ENCODE measurements around the gene DDC. TPM values are rescaled to one million over a fixed set of nuclear protein-coding genes. Genes with fewer than 3 reads are reported as not detected.
"Not testable (repeated sequence)": the region's sequence is repeated elsewhere in the genome, so short reads cannot be mapped to it uniquely, and the experiment has no call there.

The DDC gene
- total and polyA plus RNA-seq, 2 donors (not counting 1 experiment from before 2014, with no cell fraction given): not detected

DNA sequence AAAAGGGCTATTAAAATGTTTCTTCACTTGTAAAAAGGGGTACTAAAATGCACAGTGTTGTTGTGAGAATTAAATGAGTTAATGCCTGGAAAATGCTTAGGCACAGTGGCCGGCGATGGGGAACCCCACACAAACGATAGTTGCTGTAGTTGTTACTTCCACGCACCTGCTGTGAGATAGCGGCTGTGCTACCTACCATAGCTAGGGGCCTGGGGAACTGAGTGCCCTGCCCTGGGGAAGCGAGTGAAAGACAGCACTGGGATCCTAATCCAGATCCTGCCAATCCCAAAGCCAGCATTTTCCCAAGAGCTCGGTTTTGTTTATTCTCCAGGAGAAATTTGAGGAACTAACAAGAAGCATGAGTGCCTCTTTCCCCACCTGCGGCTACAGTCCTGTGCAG lies 27.8 kb downstream of the DDC start:
- ATAC-seq (ENCODE audit: low read depth) (no peak), DNase-seq (no peak)
- no peaks in the 10 kb centered on the region for H3K4me1 ChIP-seq (ENCODE audit: control insufficient read depth in 2 of 2, insufficient read depth in 2 of 2, low read length in 2 of 2)
- H3K36me3 ChIP-seq (replicated peaks in 1 of 2; ENCODE audit: control extremely low read depth in 1 of 2, control insufficient read depth in 1 of 2, extremely low read depth in 1 of 2, insufficient read depth in 2 of 2, low read length in 1 of 2): no peaks in the 10 kb centered on the region
- POLR2A ChIA-PET: no interaction called here
- H3K4me3 ChIP-seq (ENCODE audit: control extremely low read depth in 1 of 5, extremely low read depth in 1 of 5, insufficient read depth in 1 of 5, low read depth in 2 of 5, low read length in 4 of 5): no peak overlapping the region
- Mint-ChIP-seq H3K27ac (no peak overlapping the region), H3K4me1 (no peaks in the 10 kb centered on the region), H3K9me3 (ENCODE audit: insufficient read depth) (no peaks in the 10 kb centered on the region), H3K4me3 (no peak overlapping the region), H3K27me3 (peaks cover 6% of the 10 kb centered on the region)
- no peak overlapping the region for H3K27ac ChIP-seq (ENCODE audit: low read length in 2 of 2)
- no peaks in the 10 kb centered on the region for H3K9me3 ChIP-seq (ENCODE audit: control extremely low read depth in 1 of 3, control insufficient read depth in 2 of 3, insufficient read depth in 1 of 3, low read length in 2 of 3)
- no peak overlapping the region for H3K4me2 ChIP-seq (replicated peaks; ENCODE audit: low read depth, low read length, poor library complexity, severe bottlenecking)
- no peaks in the 10 kb centered on the region for H3K79me2 ChIP-seq (ENCODE audit: control insufficient read depth, insufficient read depth, low read length)
- no peaks in the 10 kb centered on the region for H3K27me3 ChIP-seq (replicated peaks in 1 of 4; ENCODE audit: control extremely low read depth in 1 of 4, control insufficient read depth in 3 of 4, insufficient read depth in 4 of 4, low read length in 3 of 4)
- WGBS (ENCODE audit: insufficient coverage): 90% methylated on average over 8 of the region's 8 CpGs
- H2AFZ ChIP-seq (ENCODE audit: insufficient read depth, low read depth, low read length, poor library complexity, severe bottlenecking): no peak overlapping the region
- intact Hi-C loops (cut with micrococcal nuclease): no loop called here
- no peak for TF ChIP-seq EZH2 (IDR thresholded peaks at IDR 0.05; ENCODE audit: borderline replicate concordance, insufficient read depth, low read depth, low read length, poor library complexity, severe bottlenecking)
- TF ChIP-seq, protein P1, sequence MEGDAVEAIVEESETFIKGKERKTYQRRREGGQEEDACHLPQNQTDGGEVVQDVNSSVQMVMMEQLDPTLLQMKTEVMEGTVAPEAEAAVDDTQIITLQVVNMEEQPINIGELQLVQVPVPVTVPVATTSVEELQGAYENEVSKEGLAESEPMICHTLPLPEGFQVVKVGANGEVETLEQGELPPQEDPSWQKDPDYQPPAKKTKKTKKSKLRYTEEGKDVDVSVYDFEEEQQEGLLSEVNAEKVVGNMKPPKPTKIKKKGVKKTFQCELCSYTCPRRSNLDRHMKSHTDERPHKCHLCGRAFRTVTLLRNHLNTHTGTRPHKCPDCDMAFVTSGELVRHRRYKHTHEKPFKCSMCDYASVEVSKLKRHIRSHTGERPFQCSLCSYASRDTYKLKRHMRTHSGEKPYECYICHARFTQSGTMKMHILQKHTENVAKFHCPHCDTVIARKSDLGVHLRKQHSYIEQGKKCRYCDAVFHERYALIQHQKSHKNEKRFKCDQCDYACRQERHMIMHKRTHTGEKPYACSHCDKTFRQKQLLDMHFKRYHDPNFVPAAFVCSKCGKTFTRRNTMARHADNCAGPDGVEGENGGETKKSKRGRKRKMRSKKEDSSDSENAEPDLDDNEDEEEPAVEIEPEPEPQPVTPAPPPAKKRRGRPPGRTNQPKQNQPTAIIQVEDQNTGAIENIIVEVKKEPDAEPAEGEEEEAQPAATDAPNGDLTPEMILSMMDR (IDR thresholded peaks at IDR 0.05): no peak
- CTCF ChIA-PET: no interaction called here
- H3K9ac ChIP-seq (ENCODE audit: low read length): no peak overlapping the region
- H4K20me1 ChIP-seq (ENCODE audit: control insufficient read depth, insufficient read depth, low read length, poor library complexity, severe bottlenecking): no peaks in the 10 kb centered on the region

DNA sequence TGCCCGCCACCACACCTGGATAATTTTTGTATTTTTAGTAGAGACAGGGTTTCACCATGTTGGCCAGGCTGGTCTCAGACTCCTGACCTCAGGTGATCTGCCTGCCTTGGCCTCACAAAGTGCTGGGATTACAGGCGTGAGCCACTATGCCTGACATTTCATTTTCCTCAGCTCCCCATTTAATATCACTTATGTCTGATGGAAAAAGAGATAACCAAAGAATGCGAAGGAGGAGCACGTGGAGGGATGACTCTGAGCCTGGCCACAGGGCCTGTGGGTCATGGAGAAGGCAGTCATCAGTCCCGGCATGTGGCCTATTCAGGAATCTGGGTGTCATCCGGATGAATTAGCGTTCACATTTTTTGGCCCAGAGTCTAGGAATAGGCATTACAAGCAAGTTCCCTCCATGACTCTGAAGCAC lies 29.9 kb downstream of the DDC start:
- ATAC-seq (ENCODE audit: low read depth); CTCF ChIA-PET; DNase-seq; H3K79me2 ChIP-seq (ENCODE audit: control insufficient read depth, insufficient read depth, low read length); intact Hi-C loops (cut with micrococcal nuclease); H3K27ac Mint-ChIP-seq; H4K20me1 ChIP-seq (ENCODE audit: control insufficient read depth, insufficient read depth, low read length, poor library complexity, severe bottlenecking); H3K4me3 Mint-ChIP-seq; H3K27me3 ChIP-seq (replicated peaks in 1 of 4; ENCODE audit: control extremely low read depth in 1 of 4, control insufficient read depth in 3 of 4, insufficient read depth in 4 of 4, low read length in 3 of 4); H3K4me2 ChIP-seq (replicated peaks; ENCODE audit: low read depth, low read length, poor library complexity, severe bottlenecking); POLR2A ChIA-PET; H2AFZ ChIP-seq (ENCODE audit: insufficient read depth, low read depth, low read length, poor library complexity, severe bottlenecking); H3K9ac ChIP-seq (ENCODE audit: low read length); H3K27ac ChIP-seq (ENCODE audit: low read length in 2 of 2); H3K4me1 ChIP-seq (ENCODE audit: control insufficient read depth in 2 of 2, insufficient read depth in 2 of 2, low read length in 2 of 2); H3K4me3 ChIP-seq (ENCODE audit: control extremely low read depth in 1 of 5, extremely low read depth in 1 of 5, insufficient read depth in 1 of 5, low read depth in 2 of 5, low read length in 4 of 5); H3K4me1 Mint-ChIP-seq; H3K36me3 ChIP-seq (replicated peaks in 1 of 2; ENCODE audit: control extremely low read depth in 1 of 2, control insufficient read depth in 1 of 2, extremely low read depth in 1 of 2, insufficient read depth in 2 of 2, low read length in 1 of 2); H3K9me3 ChIP-seq (ENCODE audit: control extremely low read depth in 1 of 3, control insufficient read depth in 2 of 3, insufficient read depth in 1 of 3, low read length in 2 of 3); H3K9me3 Mint-ChIP-seq (ENCODE audit: insufficient read depth): not testable (repeated sequence)
- H3K27me3 Mint-ChIP-seq: peaks cover 20% of the 10 kb centered on the region
- 97% methylated on average over 6 of the region's 7 CpGs for WGBS (ENCODE audit: insufficient coverage)
